Transverse colon (tissue), 4 donors: ENCODE results near the gene RPS15.

Experiments
- CTCF ChIP-seq, 5 experiments: fragments of 200-600 bp in 3 of 5; fragments of 450-650 bp in 2 of 5; sonication (generic) in 3 of 5; IDR thresholded peaks; 1 replicate in 2 of 5; 2 replicates in 3 of 5; pipeline ENCODE4 v1.5.1; 2016 to 2017; ENCODE audit warnings: antibody characterized with exemption in 5 of 5, inconsistent platforms in 3 of 5, mild to moderate bottlenecking in 2 of 5, moderate library complexity in 1 of 5
- POLR2AphosphoS5 ChIP-seq, 3 donors: sonication (generic); formaldehyde crosslinking; IDR thresholded peaks; one replicate each; pipeline ENCODE4 v1.6.1; 2016; ENCODE audit warnings: antibody characterized with exemption in 3 of 3

- peak in 2 of 5 experiments; percentile 9 to 14 for TF ChIP-seq CTCF (IDR thresholded peaks at IDR 0.05)
- peak; percentile 58 to 90 (median 86) for TF ChIP-seq POLR2AphosphoS5 (IDR thresholded peaks at IDR 0.05)
These were observed 40.9 kb downstream of the RPS15 start, which contains the start of gene C19orf25 for GRCh38 chr19:1478934-1479707.
